ENCODE data around the gene GSTM4.
"Not testable (repeated sequence)": the region's sequence is repeated elsewhere in the genome, so short reads cannot be mapped to it uniquely, and the experiment has no call there.

DNA sequence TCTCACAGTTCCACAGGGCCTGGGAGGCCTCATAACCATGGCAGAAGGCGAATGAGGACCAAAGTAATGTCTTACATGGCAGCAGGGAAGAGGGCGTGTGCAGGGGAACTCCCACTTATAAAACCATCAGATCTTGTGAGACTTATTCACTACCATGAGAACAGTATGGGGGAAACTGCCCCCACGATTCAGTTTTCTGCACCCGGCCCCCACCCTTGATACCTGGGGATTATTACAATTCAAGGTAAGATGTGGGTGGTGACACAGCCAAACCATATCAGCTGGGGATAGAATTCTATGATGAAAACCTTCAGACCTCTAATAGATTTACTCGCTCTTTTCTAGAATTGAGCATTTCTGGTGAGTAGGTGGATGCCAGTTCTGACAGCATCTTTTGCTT lies 38.5 kb downstream of the GSTM4 start:
- TF ChIP-seq, protein P1, sequence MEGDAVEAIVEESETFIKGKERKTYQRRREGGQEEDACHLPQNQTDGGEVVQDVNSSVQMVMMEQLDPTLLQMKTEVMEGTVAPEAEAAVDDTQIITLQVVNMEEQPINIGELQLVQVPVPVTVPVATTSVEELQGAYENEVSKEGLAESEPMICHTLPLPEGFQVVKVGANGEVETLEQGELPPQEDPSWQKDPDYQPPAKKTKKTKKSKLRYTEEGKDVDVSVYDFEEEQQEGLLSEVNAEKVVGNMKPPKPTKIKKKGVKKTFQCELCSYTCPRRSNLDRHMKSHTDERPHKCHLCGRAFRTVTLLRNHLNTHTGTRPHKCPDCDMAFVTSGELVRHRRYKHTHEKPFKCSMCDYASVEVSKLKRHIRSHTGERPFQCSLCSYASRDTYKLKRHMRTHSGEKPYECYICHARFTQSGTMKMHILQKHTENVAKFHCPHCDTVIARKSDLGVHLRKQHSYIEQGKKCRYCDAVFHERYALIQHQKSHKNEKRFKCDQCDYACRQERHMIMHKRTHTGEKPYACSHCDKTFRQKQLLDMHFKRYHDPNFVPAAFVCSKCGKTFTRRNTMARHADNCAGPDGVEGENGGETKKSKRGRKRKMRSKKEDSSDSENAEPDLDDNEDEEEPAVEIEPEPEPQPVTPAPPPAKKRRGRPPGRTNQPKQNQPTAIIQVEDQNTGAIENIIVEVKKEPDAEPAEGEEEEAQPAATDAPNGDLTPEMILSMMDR (conservative IDR thresholded peaks at IDR 0.05; ENCODE audit: low read depth, low read length): not testable (repeated sequence)
- not testable (repeated sequence) for TF ChIP-seq EZH2 (IDR thresholded peaks at IDR 0.05; ENCODE audit: borderline replicate concordance, low read depth, low read length, poor library complexity, severe bottlenecking)

All from A673 (cell line).